Stomach (tissue), 9 donors: ENCODE data around the gene MANF. TPM values are rescaled to one million over a fixed set of nuclear protein-coding genes. Genes with fewer than 3 reads are reported as not detected.
A peak's percentile ranks its signal among the peaks of the same experiment; 100 is the strongest.

Experiments used
- DNase-seq, 2 donors: peaks; one replicate each; pipeline versions ENCODE4 v3.0.0 to v3.0.0-alpha.2; 2013 to 2019
- H3K27ac ChIP-seq, 5 donors: fragments of 200-600 bp in 4 of 5; sonication (generic) in 4 of 5; one replicate each; pipeline ENCODE4 v1.5.1; 2013 to 2019; ENCODE audit warnings: mild to moderate bottlenecking in 1 of 5, moderate library complexity in 1 of 5
- H3K27me3 ChIP-seq, 3 donors: fragments of 200-600 bp; sonication (generic); one replicate each; pipeline ENCODE4 v1.5.1; 2017 to 2019; ENCODE audit warnings: mixed run types in 1 of 3
- H3K36me3 ChIP-seq, 4 donors: fragments of 200-600 bp; sonication (generic); 1 replicate in 3 of 4; 2 replicates in 1 of 4; pipeline ENCODE4 v1.5.1; 2016 to 2019
- H3K4me1 ChIP-seq, 4 donors: fragments of 200-600 bp; sonication (generic); one replicate each; pipeline ENCODE4 v1.5.1; 2016 to 2019
- H3K4me3 ChIP-seq, 4 donors: fragments of 200-600 bp; sonication (generic) in 3 of 4; one replicate each; pipeline ENCODE4 v1.5.1; 2016 to 2019; ENCODE audit warnings: mild to moderate bottlenecking in 1 of 4
- H3K9me3 ChIP-seq, 4 donors: fragments of 200-600 bp; sonication (generic); one replicate each; pipeline ENCODE4 v1.5.1; 2016 to 2019
- CTCF ChIP-seq, 7 experiments: fragments of 450-650 bp in 4 of 7; fragments of 200-600 bp in 3 of 7; sonication (generic) in 3 of 7; IDR thresholded peaks; one replicate each; pipeline ENCODE4 v1.5.1; 2016 to 2019; ENCODE audit warnings: antibody characterized with exemption in 7 of 7, control low read depth in 2 of 7, mild to moderate bottlenecking in 1 of 7
- EP300 ChIP-seq: sonication (generic); formaldehyde crosslinking; IDR thresholded peaks from one replicate; pipeline ENCODE4 v1.6.1; 2017; ENCODE audit warnings: antibody characterized with exemption
- POLR2A ChIP-seq, 4 donors: fragments of 450-650 bp; IDR thresholded peaks; one replicate each; pipeline ENCODE4 v1.6.1; 2016; ENCODE audit warnings: antibody characterized with exemption in 4 of 4, control low read depth in 2 of 4, mild to moderate bottlenecking in 1 of 4, moderate library complexity in 1 of 4
- POLR2AphosphoS5 ChIP-seq, 3 donors: sonication (generic); formaldehyde crosslinking; IDR thresholded peaks; one replicate each; pipeline ENCODE4 v1.6.1; 2016; ENCODE audit warnings: antibody characterized with exemption in 3 of 3
- whole genome bisulfite sequencing, 5 donors: extraction: QIAGEN DNeasy Blood & Tissue Kit in 3 of 5; methylation state at CpG; one replicate each; pipeline versions ENCODE4 v1.1.5 to v1.1.7; 2013 to 2018; 5-methylcytosine and 5-hydroxymethylcytosine counted together
- intact Hi-C: fragments of 100-400 bp; cut with DNase I; formaldehyde crosslinking; loops from one replicate; pipeline ENCODE4 v1.15.1; 2023; ENCODE audit warnings: low total_unique reads
- polyA plus RNA-seq, 3 donors: library from polyadenylated mRNA; stranded (reverse); fragments of 200-250 nt; gene quantifications; one replicate each; pipeline ENCODE4 v1.2.3, GENCODE V29; 2013
- total RNA-seq, 5 donors: library from RNA; depleted of rRNA; stranded (reverse); fragments of >200 nt; gene quantifications; one replicate each; pipeline versions ENCODE4 v1.1.0 to v1.2.3, GENCODE V29; 2014 to 2016
- donor health status: healthy with polysubstance abuse.
- donor health status: Bipolar disorder and iron deficiency.
- donor health status: healthy.

The MANF gene
- total and polyA plus RNA-seq, 8 donors: 0.58 to 76.4 (median 31.7) TPM

GRCh38 chr3:51398595-51399310, 13.7 kb downstream of the MANF start:
- intact Hi-C loops: no loop called here

GRCh38 chr3:51400166-51400565, 15.1 kb downstream of the MANF start:
- Histone ChIP-seq H3K4me3 (no peak overlapping the region), H3K27me3 (no peaks in the 10 kb centered on the region), H3K9me3 (no peaks in the 10 kb centered on the region), H3K36me3 (peaks cover 34 to 94% (median 90%) of the 10 kb centered on the region in 4 donors), H3K4me1 (peaks cover 5 to 28% (median 25%) of the 10 kb centered on the region in 4 donors), H3K27ac (no peak overlapping the region)
- TF ChIP-seq POLR2AphosphoS5 (IDR thresholded peaks at IDR 0.05) (no peak), EP300 (no peak), POLR2A (IDR thresholded peaks at IDR 0.05) (no peak), CTCF (IDR thresholded peaks at IDR 0.05) (no peak)
- WGBS, 5 donors: 86 to 93% (median 90%) methylated on average over 4 of the region's 4 CpGs
- intact Hi-C loops: no loop called here
- no peak for DNase-seq

More at GRCh38 chr3:51398595-51399310, 13.7 kb downstream of the MANF start:
- Histone ChIP-seq H3K4me3 (no peak overlapping the region), H3K9me3 (no peaks in the 10 kb centered on the region), H3K27me3 (no peaks in the 10 kb centered on the region), H3K27ac (no peak overlapping the region), H3K36me3 (peaks cover 46 to 96% (median 95%) of the 10 kb centered on the region in 4 donors), H3K4me1 (peaks cover 17 to 42% (median 39%) of the 10 kb centered on the region in 4 donors)
- 67 to 77% (median 70%) methylated on average over 8 of the region's 8 CpGs for WGBS, 5 donors
- no peak for DNase-seq
- TF ChIP-seq CTCF (IDR thresholded peaks at IDR 0.05) (no peak), POLR2AphosphoS5 (IDR thresholded peaks at IDR 0.05) (no peak), EP300 (no peak), POLR2A (IDR thresholded peaks at IDR 0.05) (no peak)

GRCh38 chr3:51401735-51402134, 16.6 kb downstream of the MANF start:
- Histone ChIP-seq H3K27ac (peak overlapping the region in 1 of 5 donors; percentile 4), H3K4me1 (peaks cover 0 to 12% (median 11%) of the 10 kb centered on the region in 4 donors), H3K36me3 (peaks cover 18 to 86% (median 81%) of the 10 kb centered on the region in 4 donors), H3K4me3 (no peak overlapping the region), H3K9me3 (no peaks in the 10 kb centered on the region), H3K27me3 (no peaks in the 10 kb centered on the region)
- 81 to 95% (median 90%) methylated on average over 4 of the region's 4 CpGs for WGBS, 5 donors
- intact Hi-C loops: no loop called here
- DNase-seq: no peak
- no peak for TF ChIP-seq EP300
- no peak for TF ChIP-seq POLR2AphosphoS5 (IDR thresholded peaks at IDR 0.05)
- TF ChIP-seq CTCF (IDR thresholded peaks at IDR 0.05): no peak
- no peak for TF ChIP-seq POLR2A (IDR thresholded peaks at IDR 0.05)

- TF ChIP-seq EP300 (no peak), CTCF (IDR thresholded peaks at IDR 0.05) (no peak), POLR2AphosphoS5 (IDR thresholded peaks at IDR 0.05) (no peak), POLR2A (IDR thresholded peaks at IDR 0.05) (no peak)
- H3K4me1 ChIP-seq: no peaks in the 10 kb centered on the region
- no peaks in the 10 kb centered on the region for H3K27me3 ChIP-seq
- H3K27ac ChIP-seq: no peak overlapping the region
- peaks cover 13 to 72% (median 68%) of the 10 kb centered on the region in 4 donors for H3K36me3 ChIP-seq
- H3K9me3 ChIP-seq: no peaks in the 10 kb centered on the region
- intact Hi-C loops: no loop called here
- no peak overlapping the region for H3K4me3 ChIP-seq
- no peak for DNase-seq
These were observed 18.6 kb downstream of the MANF start for GRCh38 chr3:51403675-51404074.
